ENCODE measurements around the gene SLBP. TPM values are rescaled to one million over a fixed set of nuclear protein-coding genes. Genes with fewer than 3 reads are reported as not detected.

Gene SLBP
- total and polyA plus RNA-seq, 2 of the 8 experiments (the other 6 are each of a cell fraction or from before 2014, with no cell fraction given), result 44.1 to 49.0 TPM

GRCh38 chr4:1739358-1739757 is 27.2 kb upstream of the SLBP start:
- no peak overlapping the region for H3K18ac ChIP-seq (ENCODE audit: extremely low read depth, low read length)
- H3K36me3 ChIP-seq (ENCODE audit: control insufficient read depth in 2 of 4, insufficient read depth in 4 of 4, low read length in 3 of 4), result peaks cover 44 to 85% (median 78%) of the 10 kb centered on the region in 4 experiments
- peak overlapping the region; percentile 2; the same call in 1 of the 2 replicates for H4K8ac ChIP-seq (ENCODE audit: extremely low read depth, insufficient read depth, low read length)
- no peak for DNase-seq (ENCODE audit: low read depth in 1 of 2, low spot score in 2 of 2)
- H2AFZ ChIP-seq (ENCODE audit: low read length), result no peak overlapping the region
- H3K56ac ChIP-seq (replicated peaks; ENCODE audit: insufficient read length, low read depth, low read length), result no peak overlapping the region
- H2BK12ac ChIP-seq (ENCODE audit: low read depth, low read length), result no peak overlapping the region
- no peak overlapping the region for H4K91ac ChIP-seq (replicated peaks; ENCODE audit: insufficient read length, low read length)
- H3K9ac ChIP-seq (replicated peaks in 1 of 4; ENCODE audit: extremely low read depth in 1 of 4, low read depth in 3 of 4, low read length in 3 of 4), result no peak overlapping the region
- H3K27me3 ChIP-seq (replicated peaks in 1 of 4; ENCODE audit: control insufficient read depth in 3 of 4, extremely low read depth in 1 of 4, insufficient read depth in 3 of 4, low read length in 3 of 4), result no peaks in the 10 kb centered on the region
- no peak overlapping the region for H2BK120ac ChIP-seq (replicated peaks; ENCODE audit: low read depth, low read length)
- H3K79me1 ChIP-seq (ENCODE audit: low read depth, low read length), result peaks cover 2% of the 10 kb centered on the region; the same call in 1 of the 2 replicates
- no peak overlapping the region for H3K4me3 ChIP-seq (ENCODE audit: extremely low read depth in 1 of 4, insufficient read depth in 2 of 4, low read depth in 3 of 4, low read length in 4 of 4)
- H3K14ac ChIP-seq (ENCODE audit: insufficient read length), result no peak overlapping the region
- H2BK20ac ChIP-seq (ENCODE audit: low read length), result no peak overlapping the region
- H3K23me2 ChIP-seq (ENCODE audit: low read depth, low read length), result no peaks in the 10 kb centered on the region
- ChIA-PET CTCF (ENCODE audit: partially characterized antibody) (interaction anchor here (0.6 to 52.9 kb wide), 7 partner anchors 9 to 160 kb away, joined by 3 to 2507 read pairs (median 8); partner anchors contain the start of gene FGFR3), POLR2A (ENCODE audit: partially characterized antibody) (interaction anchor here (0.9 to 2.2 kb wide), 6 partner anchors 10 to 95 kb away, joined by 3 to 7 read pairs (median 4); partner anchors contain the start of genes TACC3 and TMEM129)
- H3K4me1 ChIP-seq (replicated peaks in 1 of 4; ENCODE audit: control insufficient read depth in 3 of 4, insufficient read depth in 4 of 4, low read length in 3 of 4), result no peaks in the 10 kb centered on the region
- no peak overlapping the region for H2AK5ac ChIP-seq (ENCODE audit: low read depth, low read length)
- WGBS, 2 experiments (ENCODE audit: extremely low coverage in 1 of 2, insufficient coverage in 1 of 2, insufficient read length in 1 of 2, insufficient replicate concordance in 2 of 2, low coverage in 1 of 2, low lambda C conversion rate in 2 of 2, missing lambda C conversion rate in 1 of 2), result 88% methylated on average over 7 of the region's 9 CpGs; no CpG with 5 or more reads in 1 of the 2 experiments
- H4K5ac ChIP-seq (ENCODE audit: insufficient read length, low read depth, low read length), result no peak overlapping the region
- FAIRE-seq, result no peak
- H2BK5ac ChIP-seq (ENCODE audit: low read depth, low read length), result no peak overlapping the region
- no peak overlapping the region for H2BK15ac ChIP-seq (ENCODE audit: low read length)
- no peak overlapping the region for H3K4ac ChIP-seq (replicated peaks; ENCODE audit: insufficient read length, low read depth, low read length)
- no peaks in the 10 kb centered on the region for H3K9me3 ChIP-seq (ENCODE audit: insufficient read depth in 2 of 2, low read depth in 1 of 2, low read length in 1 of 2)
- no peak overlapping the region for H3K23ac ChIP-seq (ENCODE audit: insufficient read length)
- no peak for TF ChIP-seq CHD1 (IDR thresholded peaks at IDR 0.05; ENCODE audit: low read depth, low read length)
- TF ChIP-seq BCL11A (IDR thresholded peaks at IDR 0.05; ENCODE audit: low read depth in 2 of 2, low read length in 2 of 2), result no peak
- no peak for TF ChIP-seq CHD2 (IDR thresholded peaks at IDR 0.05; ENCODE audit: low read length)
- TF ChIP-seq FOSL1 (IDR thresholded peaks at IDR 0.05; ENCODE audit: insufficient read depth, low read depth, low read length), result no peak
- no peak for TF ChIP-seq SP1 (IDR thresholded peaks at IDR 0.05; ENCODE audit: low read depth, low read length)
- no peak for TF ChIP-seq CTCF (IDR thresholded peaks at IDR 0.05; ENCODE audit: control extremely low read depth in 1 of 3, insufficient read depth in 1 of 3, low read depth in 1 of 3, low read length in 3 of 3)
- no peak for TF ChIP-seq SIX5 (IDR thresholded peaks at IDR 0.05; ENCODE audit: low read depth, low read length)
- no peak for TF ChIP-seq SUZ12 (IDR thresholded peaks at IDR 0.05; ENCODE audit: low read length)
- no peak for TF ChIP-seq CEBPB (IDR thresholded peaks at IDR 0.05; ENCODE audit: low read depth, low read length)
- no peak for TF ChIP-seq EP300 (IDR thresholded peaks at IDR 0.05; ENCODE audit: borderline replicate concordance in 1 of 2, low read depth in 2 of 2, low read length in 2 of 2)
- H4K20me1 ChIP-seq (replicated peaks in 1 of 2; ENCODE audit: control insufficient read depth in 1 of 2, insufficient read depth in 2 of 2, low read length in 2 of 2), result peaks cover 5 to 10% of the 10 kb centered on the region in 2 experiments
- H3K4me2 ChIP-seq (ENCODE audit: insufficient read depth in 1 of 2, low read depth in 2 of 2, low read length in 2 of 2), result no peak overlapping the region
- H3K27ac ChIP-seq (ENCODE audit: low read depth, low read length), result no peak overlapping the region
- H3K79me2 ChIP-seq (ENCODE audit: control insufficient read depth in 1 of 2, insufficient read depth in 2 of 2, low read length in 2 of 2), result no peaks in the 10 kb centered on the region

Data from H1 (cell line).